Bronchial epithelial cell (primary cell): Measurements from ENCODE around the gene PDE2A. TPM values are rescaled to one million over a fixed set of nuclear protein-coding genes. Genes with fewer than 3 reads are reported as not detected.

Experiments used
- DNase-seq: peaks from one replicate; pipeline ENCODE4 v3.0.0-alpha.2; 2010; ENCODE audit warnings: low read depth
- FAIRE-seq: peaks from 2 replicates; lab custom pipeline; 2011; peaks lifted over from hg19 to GRCh38; lab: Jason Lieb, UNC
- H3K27me3 ChIP-seq: 2 replicates; pipeline ENCODE4 v1.5.1; 2011; ENCODE audit warnings: low read length; ENCODE audit not compliant: control insufficient read depth, insufficient read depth
- H3K36me3 ChIP-seq: 2 replicates; pipeline ENCODE4 v1.5.1; 2011; ENCODE audit warnings: low read length; ENCODE audit not compliant: control insufficient read depth, insufficient read depth
- H3K4me3 ChIP-seq: 2 replicates; pipeline ENCODE4 v1.5.1; 2011; ENCODE audit warnings: mild to moderate bottlenecking, low read depth, low read length, control low read depth
- total RNA-seq: library from RNA; depleted of rRNA; stranded (reverse); fragments of >200 nt; gene quantifications from 2 replicates; pipeline ENCODE4 v1.2.1, GENCODE V29; 2014
- TF ChIP-seq, protein P1 (sequence below): IDR thresholded peaks from 2 replicates; pipeline ENCODE4 v1.5.1; 2011; ENCODE audit warnings: mild to moderate bottlenecking, moderate library complexity, low read length, control low read depth, inconsistent platforms; ENCODE audit not compliant: insufficient read depth, severe bottlenecking

The PDE2A gene
- total RNA-seq, 1 donor from 2014 or later, result 1.6 TPM

DNA sequence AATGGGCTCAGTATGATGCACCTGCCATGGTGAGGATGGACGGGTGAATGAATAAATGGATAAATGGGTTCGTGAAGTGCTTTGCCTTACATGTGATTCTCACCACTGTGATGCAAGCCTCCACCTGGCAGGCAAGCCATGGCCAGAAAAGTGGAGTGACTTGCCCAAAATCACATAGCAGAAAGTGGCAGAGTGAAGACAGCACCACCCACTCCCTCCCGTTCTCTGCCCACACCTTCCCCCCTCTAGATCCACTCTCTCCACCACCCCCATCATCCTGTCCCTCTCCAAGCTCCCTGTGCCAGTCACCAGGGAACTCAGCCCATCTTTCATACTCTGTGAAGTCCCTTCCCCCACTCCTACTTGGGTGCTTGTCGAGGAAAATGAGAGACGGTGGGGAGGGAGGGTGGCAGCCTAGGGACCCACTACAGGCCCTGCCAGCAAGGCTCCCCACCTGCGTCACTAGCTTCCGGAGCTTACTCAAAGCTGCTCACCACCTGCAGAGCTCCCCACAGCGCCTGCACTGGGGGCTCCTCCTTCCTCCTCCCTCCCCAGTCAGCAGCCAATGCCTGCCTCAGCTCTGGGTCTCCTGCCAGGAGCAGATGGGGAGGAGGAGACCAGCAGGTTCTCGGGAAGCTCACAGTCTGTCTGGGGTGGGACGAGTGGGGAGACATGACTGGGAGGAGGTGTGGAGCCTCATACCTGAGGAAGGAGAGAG is 82.3 kb downstream of the PDE2A start:
- Histone ChIP-seq H3K27me3 (peaks cover 27% of the 10 kb centered on the region), H3K36me3 (no peaks in the 10 kb centered on the region), H3K4me3 (no peak overlapping the region)
- TF ChIP-seq, protein P1, sequence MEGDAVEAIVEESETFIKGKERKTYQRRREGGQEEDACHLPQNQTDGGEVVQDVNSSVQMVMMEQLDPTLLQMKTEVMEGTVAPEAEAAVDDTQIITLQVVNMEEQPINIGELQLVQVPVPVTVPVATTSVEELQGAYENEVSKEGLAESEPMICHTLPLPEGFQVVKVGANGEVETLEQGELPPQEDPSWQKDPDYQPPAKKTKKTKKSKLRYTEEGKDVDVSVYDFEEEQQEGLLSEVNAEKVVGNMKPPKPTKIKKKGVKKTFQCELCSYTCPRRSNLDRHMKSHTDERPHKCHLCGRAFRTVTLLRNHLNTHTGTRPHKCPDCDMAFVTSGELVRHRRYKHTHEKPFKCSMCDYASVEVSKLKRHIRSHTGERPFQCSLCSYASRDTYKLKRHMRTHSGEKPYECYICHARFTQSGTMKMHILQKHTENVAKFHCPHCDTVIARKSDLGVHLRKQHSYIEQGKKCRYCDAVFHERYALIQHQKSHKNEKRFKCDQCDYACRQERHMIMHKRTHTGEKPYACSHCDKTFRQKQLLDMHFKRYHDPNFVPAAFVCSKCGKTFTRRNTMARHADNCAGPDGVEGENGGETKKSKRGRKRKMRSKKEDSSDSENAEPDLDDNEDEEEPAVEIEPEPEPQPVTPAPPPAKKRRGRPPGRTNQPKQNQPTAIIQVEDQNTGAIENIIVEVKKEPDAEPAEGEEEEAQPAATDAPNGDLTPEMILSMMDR, result no peak
- DNase-seq (no peak), FAIRE-seq (no peak)

DNA sequence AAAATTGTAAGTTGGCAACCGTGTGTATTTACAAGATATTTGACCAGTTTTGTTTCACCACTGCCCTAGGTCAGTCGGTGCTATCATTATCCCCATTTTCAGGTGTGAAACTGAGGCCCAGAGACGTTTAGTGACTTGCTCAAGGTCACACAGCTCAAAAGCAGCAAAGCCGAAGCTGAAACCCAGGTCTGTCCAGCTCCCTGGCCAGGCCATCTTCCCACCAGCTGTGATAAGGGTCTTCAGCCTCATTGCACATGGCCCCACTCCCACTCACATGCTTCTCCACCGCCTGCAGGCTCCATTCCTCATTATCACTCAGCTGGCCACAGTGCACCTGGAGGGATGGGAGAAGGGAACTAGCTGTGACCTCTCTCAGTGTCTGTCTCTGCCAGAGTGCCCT is 83.2 kb downstream of the PDE2A start:
- no peak for DNase-seq
- no peak for FAIRE-seq
- Histone ChIP-seq H3K36me3 (no peaks in the 10 kb centered on the region), H3K4me3 (no peak overlapping the region), H3K27me3 (peaks cover 27% of the 10 kb centered on the region)
- TF ChIP-seq, protein P1, result no peak

DNA sequence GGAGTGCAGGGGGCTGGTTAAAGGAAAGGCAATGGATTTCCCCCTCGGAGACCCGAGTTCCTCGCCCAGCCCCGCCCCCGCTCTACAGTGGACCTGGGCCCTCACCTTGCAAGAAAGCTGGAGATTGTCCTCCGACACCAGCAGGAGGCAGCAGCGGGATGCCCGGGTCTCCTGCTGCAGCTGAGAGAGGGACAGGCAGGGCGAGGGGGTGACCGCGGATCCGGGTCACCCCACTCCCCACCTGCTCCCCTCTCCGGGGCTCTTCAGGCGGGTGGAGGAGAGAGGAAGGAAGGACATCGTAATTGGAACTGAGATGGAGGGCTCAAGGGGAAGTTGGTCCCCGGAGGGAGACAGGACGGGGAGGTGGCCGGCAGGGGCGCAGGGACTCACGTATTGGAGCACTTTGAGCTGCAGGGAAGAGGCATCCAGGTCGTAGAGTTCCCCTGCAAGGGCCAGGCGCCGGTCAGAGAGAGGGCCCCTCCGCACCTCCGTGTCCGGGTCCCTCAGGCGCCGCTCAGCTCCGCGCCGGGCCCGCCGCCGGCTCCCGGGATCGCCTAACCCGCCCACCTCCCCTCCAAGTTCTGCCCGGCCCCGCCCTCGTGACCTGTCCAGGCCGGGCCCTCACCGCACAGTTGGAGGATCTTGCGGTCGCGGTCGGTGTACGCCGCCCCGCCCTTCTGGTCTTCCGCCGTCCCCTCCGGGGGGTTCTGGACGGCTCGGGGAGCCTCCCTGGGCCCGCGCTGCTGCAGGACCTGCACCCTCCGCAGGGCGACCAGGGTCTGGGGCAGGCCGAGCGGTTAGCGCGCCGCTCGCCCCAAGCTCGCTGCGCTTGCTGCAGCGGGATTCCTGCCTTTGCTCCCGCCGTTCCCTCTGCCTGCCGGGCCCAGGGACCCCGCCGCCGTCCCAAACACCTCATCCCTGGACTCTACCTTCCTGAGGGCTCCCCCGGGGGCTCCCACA is 84.1 kb downstream of the PDE2A start:
- FAIRE-seq (no peak), DNase-seq (peak; percentile 35)
- H3K4me3 ChIP-seq, result no peak overlapping the region
- H3K27me3 ChIP-seq, result peaks cover 27% of the 10 kb centered on the region
- H3K36me3 ChIP-seq, result no peaks in the 10 kb centered on the region
- TF ChIP-seq, protein P1, result peak; percentile 62

DNA sequence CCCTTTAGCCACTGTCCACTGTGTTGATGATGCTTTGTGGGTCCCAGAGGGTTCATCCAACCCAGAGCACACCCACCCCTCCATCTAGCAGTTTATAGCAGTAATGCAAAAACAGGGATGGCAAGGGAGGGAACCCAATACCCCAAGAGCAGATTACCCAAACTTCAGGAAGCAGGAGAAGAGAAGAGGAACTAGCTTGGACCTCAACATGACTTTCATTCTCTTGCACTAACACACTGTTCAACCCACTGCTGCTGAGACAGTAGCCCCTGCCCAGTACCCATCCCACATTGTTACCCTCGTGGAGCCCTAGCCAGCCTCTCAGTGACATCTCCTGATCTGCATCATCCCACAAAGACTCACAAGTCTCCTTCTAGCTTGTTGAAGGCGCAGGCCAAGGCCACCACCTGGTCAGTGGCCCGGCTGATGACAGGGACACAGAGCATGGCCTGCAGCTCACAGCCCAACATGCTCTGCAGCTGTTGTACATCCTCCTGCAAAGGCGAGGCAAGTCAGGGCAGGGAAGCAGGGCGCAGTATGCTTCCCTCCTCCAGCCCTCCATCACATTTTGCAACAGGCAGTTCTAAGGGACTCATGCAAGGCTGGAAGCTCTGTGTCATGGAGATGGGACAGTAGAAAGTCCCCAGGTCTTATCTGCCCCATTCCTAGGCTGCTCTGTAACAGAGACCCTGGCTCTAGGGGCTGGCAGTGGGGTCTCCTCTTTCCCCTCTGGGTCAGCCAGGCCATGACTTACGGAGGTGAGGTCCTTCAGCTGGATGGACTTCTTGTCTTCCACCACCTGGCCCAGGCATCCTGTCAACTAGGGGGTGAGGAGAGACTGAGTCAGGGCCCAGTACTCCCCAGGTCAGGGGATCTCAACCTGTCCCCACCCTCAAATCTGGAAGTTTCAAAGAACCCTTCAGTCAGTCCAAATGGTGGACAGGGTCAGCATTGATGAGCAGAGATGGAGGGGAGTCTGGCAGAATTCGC is 85.5 kb downstream of the PDE2A start:
- H3K36me3 ChIP-seq, result no peaks in the 10 kb centered on the region
- DNase-seq (no peak), FAIRE-seq (peak; percentile 85)
- TF ChIP-seq, protein P1, result no peak
- H3K27me3 ChIP-seq, result peaks cover 27% of the 10 kb centered on the region
- no peak overlapping the region for H3K4me3 ChIP-seq

DNA sequence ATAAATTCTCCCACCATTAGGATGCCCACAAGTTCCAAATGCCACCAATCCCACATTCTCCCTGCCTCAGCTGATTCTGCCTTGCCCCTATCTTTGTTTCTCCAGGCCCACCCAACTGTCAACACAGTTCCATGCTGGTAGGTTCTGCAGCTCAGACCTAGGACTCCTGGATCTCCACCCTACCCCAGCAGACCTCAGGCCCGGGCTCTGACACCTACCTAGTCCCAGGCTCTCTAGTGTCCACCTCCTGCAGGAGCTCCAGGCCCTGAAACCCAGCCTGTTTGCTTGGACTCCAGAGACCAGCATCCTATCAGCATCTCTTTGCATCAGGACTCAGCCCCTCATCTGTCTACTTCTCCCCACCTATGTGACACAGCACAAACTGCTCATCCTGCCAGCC is 86.5 kb downstream of the PDE2A start:
- TF ChIP-seq, protein P1, result no peak
- DNase-seq (no peak), FAIRE-seq (peak; percentile 28)
- peaks cover 25% of the 10 kb centered on the region for H3K27me3 ChIP-seq
- no peaks in the 10 kb centered on the region for H3K36me3 ChIP-seq
- no peak overlapping the region for H3K4me3 ChIP-seq
